HG02571 (cell line): ENCODE measurements around the gene RAI1.
"Not testable (repeated sequence)": the region's sequence is repeated elsewhere in the genome, so short reads cannot be mapped to it uniquely, and the experiment has no call there.

ENCODE experiments used
- ATAC-seq: cut with Tn5 transposase; IDR thresholded peaks from one replicate; pipeline ENCODE4 v1.9.1; 2021; ENCODE audit warnings: mild to moderate bottlenecking, moderate library complexity; ENCODE audit not compliant: unreplicated experiment

Gene RAI1

GRCh38 chr17:17663160-17664063 lies 17.8 kb upstream of the RAI1 start:
- ATAC-seq, result peak; percentile 82

- no peak for ATAC-seq
These were observed 17.2 kb upstream of the RAI1 start for GRCh38 chr17:17664064-17664452.

GRCh38 chr17:17665255-17665654 lies 16.0 kb upstream of the RAI1 start:
- ATAC-seq, result no peak

GRCh38 chr17:17666111-17666714 lies 15.0 kb upstream of the RAI1 start:
- no peak for ATAC-seq

GRCh38 chr17:17667231-17667630 lies 14.0 kb upstream of the RAI1 start:
- ATAC-seq, result no peak

- ATAC-seq, result no peak
These were observed 13.3 kb upstream of the RAI1 start for GRCh38 chr17:17667947-17668346.

GRCh38 chr17:17668358-17668757 lies 12.9 kb upstream of the RAI1 start:
- ATAC-seq, result no peak

GRCh38 chr17:17668775-17669579 lies 12.3 kb upstream of the RAI1 start:
- no peak for ATAC-seq

GRCh38 chr17:17669580-17670235 lies 11.6 kb upstream of the RAI1 start:
- no peak for ATAC-seq

GRCh38 chr17:17670701-17671305 lies 10.5 kb upstream of the RAI1 start:
- no peak for ATAC-seq

- ATAC-seq, result no peak
These were observed 9.7 kb upstream of the RAI1 start for GRCh38 chr17:17671369-17672129.

- no peak for ATAC-seq
These were observed 8.5 kb upstream of the RAI1 start for GRCh38 chr17:17672453-17673368.

GRCh38 chr17:17675416-17675815 lies 5.8 kb upstream of the RAI1 start:
- ATAC-seq, result no peak

GRCh38 chr17:17675925-17676534 lies 5.2 kb upstream of the RAI1 start:
- ATAC-seq, result no peak

GRCh38 chr17:17676752-17677151 lies 4.5 kb upstream of the RAI1 start:
- no peak for ATAC-seq

- no peak for ATAC-seq
These were observed 3.8 kb upstream of the RAI1 start for GRCh38 chr17:17677299-17678040.

GRCh38 chr17:17678063-17678699 lies 3.1 kb upstream of the RAI1 start:
- ATAC-seq, result not testable (repeated sequence)
